Activated CD4-positive, alpha-beta T cell treated with anti-CD3 and anti-CD28 coated beads, Interleukin-2, amount 50 U/mL, for 4 hours (primary cell): ENCODE results near the gene PNPLA7.
"Not testable (repeated sequence)": the region's sequence is repeated elsewhere in the genome, so short reads cannot be mapped to it uniquely, and the experiment has no call there.

Source experiments
- DNase-seq, 2 experiments: peaks; one replicate each; pipeline ENCODE4 v3.0.0-alpha.2; 2020

Gene PNPLA7

GRCh38 chr9:137550231-137550621, at the start of gene PNPLA7:
Gene PNPLA7 (minus strand): TSS chr9:137550402. CDS start chr9:137550197, 205 bp downstream.
- DNase-seq = peak; percentile 30 to 42

DNA sequence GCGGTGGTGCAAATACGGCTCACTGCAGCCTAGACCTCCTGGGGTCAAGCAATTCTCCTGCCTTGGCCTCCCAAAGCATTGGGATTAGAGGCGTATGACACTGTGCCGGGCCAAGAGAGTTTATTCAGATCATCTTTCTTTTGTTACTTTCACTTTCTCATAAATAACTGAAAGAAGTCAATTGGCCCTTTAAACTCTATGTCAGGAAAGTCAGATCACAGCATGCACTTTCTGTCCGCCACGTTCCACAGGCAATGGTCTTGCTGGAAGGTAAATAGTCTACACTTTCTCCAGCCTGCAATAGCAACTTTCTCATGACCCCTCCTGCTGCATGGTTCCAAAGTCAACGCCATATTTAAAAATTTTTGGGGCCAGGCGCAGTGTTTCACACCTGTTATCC, 48.7 kb upstream of the PNPLA7 start:
- no peak for DNase-seq

- not testable (repeated sequence) for DNase-seq
Measured at GRCh38 chr9:137596577-137596976, 46.4 kb upstream of the PNPLA7 start.

GRCh38 chr9:137593176-137593575, 43.0 kb upstream of the PNPLA7 start:
- DNase-seq = no peak

DNA sequence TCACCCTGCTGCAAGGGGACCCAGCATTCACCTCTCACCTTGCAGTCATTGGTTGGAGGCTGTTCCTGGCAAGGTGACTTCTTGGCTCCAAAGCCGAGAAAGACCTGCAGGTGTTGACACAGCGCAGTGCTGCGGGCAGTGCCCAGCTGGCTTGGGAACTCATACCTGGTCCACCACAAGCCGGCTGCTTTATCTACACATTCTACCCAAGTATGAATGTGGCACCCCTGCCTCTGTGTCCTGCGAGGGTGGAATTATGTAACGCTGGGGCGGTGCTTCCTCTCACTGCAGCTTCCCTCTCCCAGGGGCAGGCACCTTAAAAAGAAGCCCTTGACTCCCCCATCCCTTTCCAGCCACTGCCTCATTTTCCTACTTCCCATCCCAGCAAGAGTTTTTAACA, 42.6 kb upstream of the PNPLA7 start:
- no peak for DNase-seq

DNA sequence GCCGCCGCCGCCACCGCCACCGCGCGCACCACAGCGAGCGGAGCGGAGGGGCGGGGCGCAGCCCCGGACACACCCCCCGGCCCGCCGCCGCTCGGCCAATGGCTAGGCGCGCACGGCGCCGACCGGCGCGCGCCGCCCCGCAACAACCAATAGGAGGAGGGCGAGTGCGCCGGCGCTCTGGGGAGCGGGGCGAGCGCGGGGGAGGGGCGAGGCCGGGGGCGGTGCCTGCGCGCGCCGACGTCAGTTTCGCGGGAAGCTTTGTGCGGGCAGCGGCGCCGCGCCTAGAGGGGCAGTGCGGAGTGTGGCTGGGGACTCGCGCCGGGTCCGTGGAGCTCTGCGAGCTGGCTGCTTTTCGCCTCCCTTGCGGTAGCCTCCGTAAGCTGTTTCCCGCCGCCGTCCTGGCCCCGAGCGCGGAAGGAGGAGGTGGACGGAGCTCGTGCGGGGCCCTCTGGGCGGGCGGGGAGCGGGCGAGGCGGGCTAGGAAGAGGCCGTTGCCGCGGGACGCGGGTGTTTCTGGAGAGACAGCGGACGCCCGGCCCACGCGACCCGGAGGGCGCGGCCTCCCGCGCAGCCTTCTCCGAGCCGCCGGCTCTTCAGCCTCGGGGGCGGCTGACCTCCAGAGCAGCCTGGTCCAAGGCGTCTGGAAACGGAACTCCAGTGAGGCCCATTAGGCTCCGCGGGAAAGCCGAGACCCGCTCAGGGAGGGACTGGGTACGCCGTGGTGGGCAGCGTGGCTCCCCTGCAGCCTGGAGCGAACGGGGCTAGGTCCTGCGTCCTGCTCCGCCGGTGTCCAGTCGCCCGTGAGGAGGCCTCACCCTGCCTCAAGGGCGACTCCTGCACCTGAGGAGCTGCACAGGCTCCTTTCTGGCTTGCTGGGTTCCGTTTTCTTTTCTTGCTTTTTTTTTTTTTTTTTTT, 40.5 kb upstream of the PNPLA7 start, which contains the start of gene ZMYND19:
Gene ZMYND19, minus strand, starts transcription at position 44 of the 915 bp plus-strand sequence. CDS start 249 bp downstream, outside the sequence.
- DNase-seq = peak; percentile 81 to 84

GRCh38 chr9:137590123-137590468, 39.9 kb upstream of the PNPLA7 start:
- no peak for DNase-seq

DNA sequence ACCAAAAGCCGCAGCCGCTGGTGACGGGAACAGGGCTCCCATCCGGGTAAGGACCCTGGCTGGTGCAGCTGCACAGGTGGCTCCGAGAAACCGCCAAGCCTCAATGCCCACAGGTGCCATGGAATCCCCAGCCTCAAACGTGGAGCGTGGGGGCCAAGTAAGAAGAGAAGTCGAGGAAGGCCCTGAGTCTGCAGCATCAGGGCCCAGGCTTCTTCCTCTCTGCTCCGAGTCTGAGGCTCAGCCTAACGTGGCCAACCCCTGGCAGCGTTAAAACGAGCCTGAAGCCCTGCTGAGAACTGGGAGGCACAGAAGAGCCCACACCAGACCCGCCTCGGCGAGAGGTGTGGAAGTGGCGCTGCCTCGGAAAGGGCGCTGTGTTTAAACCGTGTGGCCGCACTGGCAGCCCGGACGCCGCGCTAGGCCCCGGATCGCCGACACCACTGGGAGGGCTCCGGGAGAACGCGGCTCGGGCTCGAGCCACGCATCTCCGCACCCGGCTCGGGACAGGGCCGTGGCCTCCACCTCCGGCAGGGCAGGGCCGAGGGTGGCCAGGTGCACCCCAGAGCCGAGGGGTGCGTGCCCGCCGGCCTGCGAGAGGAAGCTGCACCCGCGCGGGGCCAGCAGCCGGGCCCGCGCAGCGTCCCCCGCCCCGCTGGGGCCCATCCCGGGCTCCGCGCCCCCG, 39.4 kb upstream of the PNPLA7 start:
- no peak for DNase-seq

DNA sequence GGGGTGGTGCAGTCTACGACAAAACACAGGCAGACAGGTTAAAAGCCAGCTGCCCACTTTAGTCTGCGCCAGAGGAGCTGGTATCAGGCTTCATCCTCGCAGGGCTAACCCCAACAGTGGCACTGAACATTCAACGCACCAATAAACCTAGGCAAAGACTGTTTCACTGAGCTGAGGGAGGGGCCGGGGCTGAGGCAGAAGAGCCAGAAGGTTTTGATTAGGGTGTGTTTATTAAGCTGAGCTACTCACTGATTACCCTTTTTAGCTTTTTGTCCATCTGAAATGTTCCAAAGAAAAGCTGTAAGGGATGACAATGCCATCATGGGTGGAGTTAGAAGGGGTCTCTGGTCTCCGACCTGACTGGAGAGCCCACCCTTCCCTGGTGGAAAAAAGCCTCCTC, 38.7 kb upstream of the PNPLA7 start:
- DNase-seq = no peak

DNA sequence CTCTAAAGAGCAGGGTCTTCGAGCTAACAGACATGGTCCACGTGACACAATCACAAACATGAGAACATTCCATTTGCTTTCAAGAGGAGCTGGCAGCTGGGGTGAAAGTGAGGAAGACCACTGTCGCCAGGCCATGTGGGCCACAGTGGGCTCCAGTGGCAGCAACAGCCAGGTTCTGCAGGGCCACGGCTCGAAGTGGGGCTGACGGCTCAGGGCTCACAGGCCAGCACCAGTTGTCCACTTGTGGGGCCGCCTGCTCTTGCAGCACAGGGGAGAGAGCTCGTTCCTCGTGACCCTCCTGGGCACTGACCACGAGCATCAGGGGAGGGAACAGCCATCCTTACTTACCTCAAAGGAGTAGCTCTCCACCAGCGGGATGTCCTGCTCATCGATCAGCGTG, 38.1 kb upstream of the PNPLA7 start:
- DNase-seq = no peak

- DNase-seq = no peak
Measured at GRCh38 chr9:137586854-137587253, 36.7 kb upstream of the PNPLA7 start.

DNA sequence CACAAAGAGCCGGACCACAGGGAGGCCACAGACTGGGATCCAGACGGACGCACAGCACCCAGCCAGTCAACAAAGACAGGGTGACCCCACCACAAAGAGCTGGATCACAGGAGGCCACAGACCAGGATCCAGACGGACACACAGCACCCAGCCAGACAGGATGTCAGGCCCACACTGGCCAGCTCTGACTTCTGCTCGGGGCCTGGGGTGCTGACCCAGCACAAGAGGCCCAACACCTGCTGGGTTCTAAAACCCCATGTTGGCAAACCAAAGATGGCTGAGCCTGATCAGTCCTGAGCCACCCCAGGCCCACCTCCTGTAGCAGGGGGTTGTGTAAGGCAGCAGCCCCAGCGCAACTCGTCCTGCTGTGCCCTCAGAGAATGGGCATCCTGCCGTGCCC, 33.8 kb upstream of the PNPLA7 start:
- DNase-seq = no peak

DNA sequence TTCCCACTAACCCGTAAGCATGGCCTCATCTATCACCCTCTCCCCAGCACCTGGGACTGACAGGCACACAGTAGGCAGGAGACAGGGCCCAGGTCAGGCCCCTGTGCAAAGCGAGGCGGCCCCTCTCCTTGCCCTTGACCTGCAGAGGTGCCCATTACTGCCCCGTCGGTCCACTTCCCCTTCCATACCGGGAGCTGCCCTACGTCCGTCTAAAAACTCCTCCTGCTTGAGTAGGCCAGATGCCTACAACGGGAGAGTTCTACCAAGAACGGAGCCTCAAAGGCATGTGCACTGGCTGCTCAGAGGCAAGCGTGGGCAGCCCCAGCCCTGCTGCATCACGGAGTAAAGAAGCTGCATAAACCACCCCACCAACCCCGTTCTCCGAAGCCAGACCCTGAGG, 33.1 kb upstream of the PNPLA7 start:
- no peak for DNase-seq

DNA sequence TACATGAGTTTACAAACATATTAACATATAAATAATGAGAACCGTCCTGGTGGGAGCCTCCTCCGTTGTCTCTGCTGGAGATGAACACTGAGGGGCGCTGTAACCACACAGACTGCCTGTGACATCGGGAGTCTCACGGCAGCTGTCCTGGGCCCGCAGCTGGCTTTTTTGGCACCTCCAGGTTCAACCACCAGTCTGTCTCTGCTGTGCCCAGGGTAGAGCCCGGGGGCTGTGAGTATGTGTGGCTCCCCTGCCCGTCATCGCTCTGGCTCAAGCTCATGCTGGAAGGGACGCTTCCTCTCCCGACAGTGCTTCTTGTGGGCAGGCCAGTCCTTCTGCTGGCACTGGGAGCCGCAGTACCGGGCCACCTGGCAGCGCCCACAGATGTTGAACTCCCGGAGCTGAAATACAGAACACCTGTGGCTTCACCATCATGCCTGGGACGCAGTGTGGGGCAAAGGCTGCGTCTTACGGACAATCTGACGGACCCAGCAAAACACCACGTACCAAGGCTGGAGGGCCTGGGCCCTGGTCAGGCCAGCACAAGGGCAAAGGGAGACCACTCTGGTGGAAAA, 32.2 kb upstream of the PNPLA7 start:
- no peak for DNase-seq

- DNase-seq = no peak
Measured at GRCh38 chr9:137581361-137582285, 31.4 kb upstream of the PNPLA7 start.

DNA sequence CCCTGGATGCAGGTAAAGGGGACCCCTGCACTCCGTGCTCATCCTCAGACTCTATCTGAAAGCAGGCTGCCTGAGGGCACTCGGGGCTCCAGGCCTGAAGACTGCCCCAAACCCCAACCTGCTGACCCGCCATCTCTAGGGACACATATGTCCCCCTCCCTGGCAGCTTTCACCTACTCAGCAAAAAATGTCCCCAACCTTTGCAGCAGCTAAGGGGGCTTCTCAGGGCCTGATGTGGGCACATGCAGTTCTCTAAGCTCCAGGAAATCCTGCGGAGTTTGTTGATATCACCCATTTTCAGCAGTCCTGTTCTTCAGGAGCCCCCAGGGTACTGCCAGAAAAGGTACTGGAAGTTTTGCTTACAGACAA, 30.7 kb upstream of the PNPLA7 start:
- DNase-seq = no peak

DNA sequence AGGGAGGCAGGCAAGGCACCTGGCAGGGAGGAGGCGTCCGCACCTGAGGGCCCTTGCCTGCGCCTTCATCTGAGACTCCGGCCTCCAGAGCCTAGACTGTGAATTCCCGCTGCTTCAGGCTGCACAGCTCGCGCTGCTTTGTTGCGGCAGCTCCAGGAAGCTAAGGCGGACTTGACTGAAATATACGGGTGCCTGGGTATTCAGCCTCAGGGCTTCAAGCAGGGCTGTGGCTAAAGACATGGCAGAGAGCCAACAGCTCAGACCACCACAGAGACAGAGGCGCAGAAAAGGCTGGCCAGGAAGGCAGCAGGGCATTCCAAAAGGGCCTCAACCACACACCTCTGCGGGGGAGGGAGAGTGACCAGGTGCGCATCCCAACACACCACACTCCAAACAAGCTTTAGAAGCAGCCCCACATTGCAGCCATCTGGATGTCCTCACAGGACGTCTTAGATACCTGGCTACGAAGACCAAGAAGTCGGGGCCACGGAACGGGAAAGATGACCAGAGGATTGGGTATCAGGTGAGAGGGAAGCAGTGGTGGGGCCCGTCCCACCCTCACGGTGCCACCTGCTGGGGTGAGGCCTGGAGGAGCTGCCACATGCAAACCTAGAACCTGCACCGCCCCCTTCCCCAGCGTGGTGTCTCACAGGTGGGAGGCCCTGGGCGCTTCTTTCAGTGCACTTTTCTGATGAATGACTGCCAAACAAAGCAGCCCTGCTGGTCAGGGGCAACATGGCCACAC, 30.2 kb upstream of the PNPLA7 start:
- no peak for DNase-seq

GRCh38 chr9:137579259-137579604, 29.0 kb upstream of the PNPLA7 start:
- DNase-seq = no peak

DNA sequence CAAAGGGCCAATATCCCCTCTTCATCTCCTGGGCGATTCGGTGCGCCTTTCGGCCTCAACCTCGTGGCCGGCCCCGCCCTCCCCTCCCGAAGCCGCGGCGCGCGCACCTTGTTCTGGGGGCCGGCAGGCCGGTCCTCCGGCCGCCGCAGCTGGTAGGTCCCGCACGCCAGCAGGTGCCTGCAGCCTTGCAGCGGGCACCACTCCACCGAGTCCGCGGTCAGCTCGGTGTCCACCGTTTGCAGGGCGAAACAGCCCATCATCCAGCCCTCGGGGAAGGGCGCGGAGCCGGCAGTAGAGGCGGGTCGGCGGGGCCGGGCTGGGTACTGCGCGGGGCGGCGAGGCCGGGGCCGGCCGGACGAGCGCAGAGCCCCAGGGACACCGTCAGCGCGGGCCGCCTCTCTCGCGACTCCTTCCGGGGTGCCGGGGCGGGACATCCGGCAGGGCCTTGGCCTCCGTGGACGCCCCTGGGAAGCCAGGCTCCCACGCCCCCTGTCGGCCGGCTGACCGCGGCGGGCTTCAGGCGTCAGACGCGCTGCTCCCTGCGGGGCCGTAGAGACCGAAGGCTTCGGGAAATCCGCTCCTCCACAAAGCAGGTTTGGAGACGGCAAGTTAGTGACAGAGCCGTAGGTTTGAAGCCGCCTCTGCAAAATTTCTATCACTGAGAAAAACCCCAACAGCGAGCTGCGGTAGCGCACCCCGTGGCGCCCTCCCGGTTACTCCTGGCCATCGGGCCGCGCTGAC, 28.5 kb upstream of the PNPLA7 start, which contains the start of gene DPH7:
Gene DPH7, minus strand, starts transcription at position 408 of the 741 bp plus-strand sequence. Its CDS starts 148 bp downstream, at position 260.
- DNase-seq = peak; percentile 93 to 94

- DNase-seq = no peak
Measured at GRCh38 chr9:137575716-137576411, 25.7 kb upstream of the PNPLA7 start.

DNA sequence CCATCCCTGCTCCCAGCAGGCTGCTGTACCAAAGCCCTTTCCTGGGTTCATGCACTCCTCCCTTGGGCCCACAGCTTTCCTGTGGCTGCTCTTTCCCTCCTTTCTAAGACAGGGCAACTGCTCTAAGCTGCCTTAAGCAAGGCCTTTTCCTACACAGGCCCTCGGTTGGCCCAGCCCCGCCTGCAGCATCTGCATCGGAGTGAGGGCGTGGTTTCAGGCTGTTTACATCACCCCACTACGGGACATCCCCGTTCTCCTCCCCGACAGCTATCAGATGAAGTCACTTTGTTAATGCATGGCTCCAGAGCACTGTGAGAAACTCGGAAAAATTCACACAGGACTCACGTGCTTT, 25.1 kb upstream of the PNPLA7 start:
- no peak for DNase-seq
